ENCODE measurements around the gene PPARG. TPM values are rescaled to one million over a fixed set of nuclear protein-coding genes. Genes with fewer than 3 reads are reported as not detected.

PPARG gene
- total and polyA plus RNA-seq, 2 of the 8 experiments (the other 6 are each of a cell fraction or from before 2014, with no cell fraction given) = 0.06 TPM; not detected in 1

- Histone ChIP-seq H2AK5ac (ENCODE audit: low read depth, low read length) (no peak overlapping the region), H4K5ac (ENCODE audit: insufficient read length, low read depth, low read length) (no peak overlapping the region), H3K4me3 (ENCODE audit: extremely low read depth in 1 of 4, insufficient read depth in 2 of 4, low read depth in 3 of 4, low read length in 4 of 4) (no peak overlapping the region), H3K79me2 (ENCODE audit: control insufficient read depth in 1 of 2, insufficient read depth in 2 of 2, low read length in 2 of 2) (no peaks in the 10 kb centered on the region), H3K4me2 (ENCODE audit: insufficient read depth in 1 of 2, low read depth in 2 of 2, low read length in 2 of 2) (no peak overlapping the region), H2BK5ac (ENCODE audit: low read depth, low read length) (no peak overlapping the region), H3K27ac (ENCODE audit: low read depth, low read length) (no peak overlapping the region), H3K23ac (ENCODE audit: insufficient read length) (no peak overlapping the region), H3K23me2 (ENCODE audit: low read depth, low read length) (no peaks in the 10 kb centered on the region), H3K18ac (ENCODE audit: extremely low read depth, low read length) (no peak overlapping the region), H3K36me3 (ENCODE audit: control insufficient read depth in 2 of 4, insufficient read depth in 4 of 4, low read length in 3 of 4) (no peaks in the 10 kb centered on the region), H3K14ac (ENCODE audit: insufficient read length) (no peak overlapping the region), H2BK20ac (ENCODE audit: low read length) (no peak overlapping the region), H4K8ac (ENCODE audit: extremely low read depth, insufficient read depth, low read length) (no peak overlapping the region), H3K56ac (replicated peaks; ENCODE audit: insufficient read length, low read depth, low read length) (no peak overlapping the region), H3K4me1 (replicated peaks in 1 of 4; ENCODE audit: control insufficient read depth in 3 of 4, insufficient read depth in 4 of 4, low read length in 3 of 4) (peaks cover 0 to 3% (median 0%) of the 10 kb centered on the region in 4 experiments; a peak in 1 of 7 replicates), H3K9me3 (ENCODE audit: insufficient read depth in 2 of 2, low read depth in 1 of 2, low read length in 1 of 2) (no peaks in the 10 kb centered on the region), H2BK120ac (replicated peaks; ENCODE audit: low read depth, low read length) (no peak overlapping the region), H3K4ac (replicated peaks; ENCODE audit: insufficient read length, low read depth, low read length) (no peak overlapping the region), H3K9ac (replicated peaks in 1 of 4; ENCODE audit: extremely low read depth in 1 of 4, low read depth in 3 of 4, low read length in 3 of 4) (no peak overlapping the region), H3K79me1 (ENCODE audit: low read depth, low read length) (no peaks in the 10 kb centered on the region), H4K20me1 (replicated peaks in 1 of 2; ENCODE audit: control insufficient read depth in 1 of 2, insufficient read depth in 2 of 2, low read length in 2 of 2) (no peaks in the 10 kb centered on the region), H2AFZ (ENCODE audit: low read length) (no peak overlapping the region), H2BK15ac (ENCODE audit: low read length) (no peak overlapping the region), H4K91ac (replicated peaks; ENCODE audit: insufficient read length, low read length) (no peak overlapping the region), H2BK12ac (ENCODE audit: low read depth, low read length) (no peak overlapping the region), H3K27me3 (replicated peaks in 1 of 4; ENCODE audit: control insufficient read depth in 3 of 4, extremely low read depth in 1 of 4, insufficient read depth in 3 of 4, low read length in 3 of 4) (no peaks in the 10 kb centered on the region)
- WGBS, 2 experiments (ENCODE audit: extremely low coverage in 1 of 2, insufficient coverage in 1 of 2, insufficient read length in 1 of 2, insufficient replicate concordance in 2 of 2, low coverage in 1 of 2, low lambda C conversion rate in 2 of 2, missing lambda C conversion rate in 1 of 2) = 88% methylated on average over 8 of the region's 8 CpGs; no CpG with 5 or more reads in 1 of the 2 experiments
- ChIA-PET POLR2A (ENCODE audit: partially characterized antibody) (no interaction called here), CTCF (ENCODE audit: partially characterized antibody) (interaction anchor here (1.0 to 1.3 kb wide), 2 partner anchors 8 to 92 kb away, joined by 3 read pairs; no protein-coding TSS in a partner anchor)
- FAIRE-seq (no peak), DNase-seq (ENCODE audit: low read depth in 1 of 2, low spot score in 2 of 2) (no peak)
- no peak for TF ChIP-seq USF2 (IDR thresholded peaks at IDR 0.05; ENCODE audit: low read length)
- TF ChIP-seq CEBPB (IDR thresholded peaks at IDR 0.05; ENCODE audit: low read depth, low read length) = no peak
- no peak for TF ChIP-seq RAD21 (IDR thresholded peaks at IDR 0.05 in 1 of 2, conservative IDR thresholded peaks at IDR 0.05 in 1 of 2; ENCODE audit: low read depth in 2 of 2, low read length in 2 of 2)
- no peak for TF ChIP-seq RNF2 (IDR thresholded peaks at IDR 0.05; ENCODE audit: borderline replicate concordance, low read depth, low read length, missing control alignments, poor library complexity, severe bottlenecking)
- no peak for TF ChIP-seq CTCF (IDR thresholded peaks at IDR 0.05; ENCODE audit: control extremely low read depth in 1 of 3, insufficient read depth in 1 of 3, low read depth in 1 of 3, low read length in 3 of 3)
Observed at GRCh38 chr3:12345584-12346494, 57.0 kb downstream of the PPARG start.
